PFSK-1 (cell line): ENCODE results near the gene VTN.

Experiments used
- POLR2AphosphoS5 ChIP-seq: IDR thresholded peaks from 2 replicates; pipeline ENCODE4 v1.6.1; 2012; ENCODE audit warnings: low read depth, mild to moderate bottlenecking, control low read depth, low read length, moderate library complexity
- SIN3A ChIP-seq: IDR thresholded peaks from 2 replicates; pipeline ENCODE4 v1.6.1; 2012; ENCODE audit warnings: mild to moderate bottlenecking, low read length, moderate library complexity, borderline replicate concordance; ENCODE audit not compliant: insufficient read depth

GRCh38 chr17:28345419-28346198, 24.5 kb downstream of the VTN start:
- TF ChIP-seq POLR2AphosphoS5 (peak; percentile 22; the same call in 1 of the 2 replicates), SIN3A (no peak)
